Measurements from ENCODE around the gene TRRAP.
A peak's percentile ranks its signal among the peaks of the same experiment; 100 is the strongest.

Gene TRRAP

DNA sequence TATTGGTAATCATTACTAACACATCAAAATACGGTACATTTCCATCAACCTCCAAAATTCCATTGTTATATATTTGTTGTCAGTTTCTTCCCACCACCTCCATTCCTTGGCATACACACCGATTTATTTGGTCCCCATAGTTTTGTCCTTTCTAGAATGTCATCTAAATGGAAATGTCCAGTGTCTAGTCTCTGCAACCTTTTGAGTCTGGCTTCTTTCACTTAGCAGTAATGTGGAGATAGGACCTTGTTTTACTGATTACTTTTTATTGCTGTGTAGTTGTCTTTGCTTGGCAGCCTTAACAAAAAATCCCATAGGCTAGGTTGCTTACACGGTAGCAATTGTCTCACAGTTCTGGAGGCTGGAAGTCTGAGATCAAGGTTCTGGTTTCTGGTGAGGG is 22.5 kb downstream of the TRRAP start:
- no peak for DNase-seq (ENCODE audit: low spot score)

DNA sequence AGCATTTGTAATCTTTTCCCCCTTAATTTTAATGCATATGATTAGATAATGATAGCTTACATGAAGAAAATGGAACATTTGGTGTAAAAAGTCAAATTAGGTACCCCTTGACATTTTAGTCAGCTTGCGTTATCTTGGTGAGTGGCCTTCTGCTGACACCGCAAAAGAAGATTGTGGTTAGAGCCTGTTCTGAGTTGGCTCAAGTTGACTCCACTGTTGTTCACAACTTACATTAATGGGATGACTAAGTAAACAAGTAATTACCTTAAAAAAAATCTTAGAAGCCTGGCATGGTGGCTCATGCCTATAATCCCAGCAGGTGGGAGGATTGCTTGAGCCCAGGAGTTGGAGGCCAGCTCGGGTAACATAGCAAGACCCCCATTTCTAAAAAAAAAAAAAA is 24.2 kb downstream of the TRRAP start:
- DNase-seq (ENCODE audit: low spot score) = no peak

DNA sequence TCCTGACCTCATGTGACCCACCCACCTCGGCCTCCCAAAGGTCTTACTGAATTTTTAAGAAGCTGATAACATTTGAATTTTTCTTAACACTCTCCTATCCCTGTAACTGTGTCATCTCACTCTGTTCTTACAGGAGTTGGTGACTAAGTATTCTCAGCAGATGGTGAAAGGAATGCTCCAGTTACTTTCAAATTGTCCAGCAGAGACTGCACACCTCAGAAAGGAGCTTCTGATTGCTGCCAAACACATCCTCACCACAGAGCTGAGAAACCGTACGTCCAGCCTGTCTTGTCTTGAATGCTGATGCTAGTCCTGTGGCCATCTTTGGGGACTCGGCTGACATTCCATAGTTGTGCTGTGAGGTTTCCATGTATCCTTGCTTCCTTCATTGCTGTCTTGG is 24.9 kb downstream of the TRRAP start:
- DNase-seq (ENCODE audit: low spot score) = no peak

DNA sequence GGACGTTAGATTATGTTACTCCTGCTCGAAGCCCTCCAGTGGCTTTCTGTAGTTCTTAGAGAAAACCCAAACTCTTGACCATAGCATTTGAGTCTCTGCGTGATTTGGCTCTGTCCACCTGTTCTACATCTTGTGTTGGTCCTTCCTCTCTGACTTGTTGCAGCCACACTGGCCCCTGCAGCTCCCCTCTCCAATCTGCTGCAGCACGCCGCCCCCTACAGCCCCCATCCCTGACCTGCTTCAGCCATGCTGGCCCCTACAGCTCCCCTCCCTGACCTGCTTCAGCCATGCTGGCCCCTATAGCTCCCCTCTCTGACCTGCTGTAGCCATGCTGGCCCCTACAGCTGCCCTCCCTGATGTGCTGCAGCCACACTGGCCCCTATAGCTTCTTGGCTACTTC is 29.2 kb downstream of the TRRAP start:
- no peak for DNase-seq (ENCODE audit: low spot score)

DNA sequence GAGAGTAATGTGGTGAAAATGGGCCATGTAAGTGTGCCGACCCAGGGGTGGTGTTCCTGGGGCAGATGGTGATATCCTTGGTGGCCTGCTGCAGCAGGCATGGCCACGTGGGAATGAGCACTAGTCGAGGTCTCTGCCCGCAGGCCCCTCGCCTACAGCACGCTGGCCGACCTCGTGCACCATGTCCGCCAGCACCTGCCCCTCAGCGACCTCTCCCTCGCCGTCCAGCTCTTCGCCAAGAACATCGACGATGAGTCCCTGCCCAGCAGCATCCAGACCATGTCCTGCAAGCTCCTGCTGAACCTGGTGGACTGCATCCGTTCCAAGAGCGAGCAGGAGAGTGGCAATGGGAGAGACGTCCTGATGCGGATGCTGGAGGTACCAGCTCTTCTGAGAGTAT is 30.3 kb downstream of the TRRAP start:
- DNase-seq (ENCODE audit: low spot score) = no peak

DNA sequence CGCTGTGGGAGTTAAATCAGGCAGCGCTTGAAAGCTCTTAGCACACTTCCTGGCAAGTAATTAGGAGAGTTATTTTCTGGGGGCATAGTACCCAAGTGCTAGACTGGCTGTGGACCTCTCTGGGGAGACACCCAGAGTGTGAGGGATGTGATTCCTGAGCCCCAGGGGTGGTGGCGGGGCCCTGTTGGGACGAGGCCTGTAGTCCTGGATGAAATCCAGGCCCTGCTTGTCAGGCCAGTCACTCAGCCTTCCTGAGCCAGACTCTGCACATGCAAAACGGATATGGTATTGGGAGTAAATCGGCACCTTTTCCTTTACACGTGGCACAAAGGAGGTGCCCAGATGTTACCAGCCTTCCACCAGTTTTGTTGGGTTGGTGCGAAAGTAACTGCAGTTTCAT is 31.2 kb downstream of the TRRAP start:
- DNase-seq (ENCODE audit: low spot score) = no peak

DNA sequence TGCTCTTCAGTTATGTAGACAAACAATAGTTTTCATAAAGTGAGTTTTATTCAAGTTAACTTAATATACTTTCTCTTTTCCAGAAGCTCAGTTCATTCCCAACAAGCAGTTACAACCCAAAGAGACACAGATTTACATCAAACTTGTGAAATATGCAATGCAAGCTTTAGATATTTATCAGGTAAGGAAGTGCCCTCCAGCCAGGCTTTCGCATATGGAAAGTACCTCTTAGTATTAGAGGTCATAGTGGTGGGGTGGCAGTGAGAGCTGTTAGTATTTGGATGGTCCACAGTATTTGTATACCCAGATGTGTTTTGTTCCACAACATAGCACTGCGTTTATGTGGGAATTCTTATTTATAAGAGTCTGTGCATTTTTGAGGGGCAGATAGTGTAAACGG is 32.1 kb downstream of the TRRAP start:
- no peak for DNase-seq (ENCODE audit: low spot score)

DNA sequence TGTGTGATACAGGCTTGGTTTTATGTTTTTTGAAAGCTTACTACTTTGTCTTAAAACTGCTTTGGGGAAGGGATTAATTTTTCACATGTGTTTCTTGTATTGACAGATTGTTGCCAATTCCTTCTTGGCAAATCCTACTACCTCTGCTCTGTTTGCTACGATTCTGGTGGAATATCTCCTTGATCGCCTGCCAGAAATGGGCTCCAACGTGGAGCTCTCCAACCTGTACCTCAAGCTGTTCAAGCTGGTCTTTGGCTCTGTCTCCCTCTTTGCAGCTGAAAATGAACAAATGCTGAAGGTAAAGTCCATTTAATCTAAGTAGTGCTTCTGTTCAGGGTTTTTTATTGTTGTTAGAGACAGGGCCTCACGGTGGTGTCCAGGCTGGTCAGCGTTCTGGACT is 33.6 kb downstream of the TRRAP start:
- no peak for DNase-seq (ENCODE audit: low spot score)

DNA sequence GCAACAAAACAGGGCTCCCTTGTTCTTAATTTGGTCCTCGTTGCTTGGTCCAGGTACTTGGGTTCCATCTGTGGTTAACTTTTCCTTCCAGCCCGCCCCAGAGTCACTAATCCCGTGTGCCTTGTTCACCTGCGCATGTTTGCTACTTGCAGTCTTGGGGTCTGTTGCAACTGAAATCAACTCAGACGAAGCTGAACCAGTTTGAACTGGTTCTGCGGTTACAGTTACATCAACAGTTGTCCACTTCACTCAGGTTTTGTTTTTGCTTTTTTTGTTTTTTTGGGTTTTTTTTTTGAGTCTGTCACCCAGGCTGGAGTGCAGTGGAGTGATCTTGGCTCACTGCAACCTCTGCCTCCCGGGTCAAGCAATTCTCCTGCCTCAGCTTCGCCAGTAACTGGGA is 34.7 kb downstream of the TRRAP start:
- DNase-seq (ENCODE audit: low spot score) = no peak

DNA sequence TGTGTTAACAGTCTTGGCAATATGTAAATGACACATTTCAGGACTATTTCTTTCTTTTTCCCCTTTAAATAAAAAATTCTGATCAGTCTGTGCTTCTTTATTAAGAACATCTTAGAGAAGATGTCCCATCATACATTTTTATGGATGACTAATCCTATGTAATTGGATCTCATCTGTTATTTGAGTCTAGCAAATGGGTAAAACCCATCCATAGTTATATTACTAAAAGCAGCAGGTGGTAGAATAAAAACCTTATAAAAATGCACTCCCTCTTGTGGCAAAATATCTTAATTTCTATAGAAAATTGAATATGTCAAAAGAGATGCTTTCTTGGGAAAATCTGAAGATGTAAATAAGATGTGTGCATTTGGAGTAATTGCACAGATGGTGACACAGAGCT is 35.3 kb downstream of the TRRAP start:
- no peak for DNase-seq (ENCODE audit: low spot score)

DNA sequence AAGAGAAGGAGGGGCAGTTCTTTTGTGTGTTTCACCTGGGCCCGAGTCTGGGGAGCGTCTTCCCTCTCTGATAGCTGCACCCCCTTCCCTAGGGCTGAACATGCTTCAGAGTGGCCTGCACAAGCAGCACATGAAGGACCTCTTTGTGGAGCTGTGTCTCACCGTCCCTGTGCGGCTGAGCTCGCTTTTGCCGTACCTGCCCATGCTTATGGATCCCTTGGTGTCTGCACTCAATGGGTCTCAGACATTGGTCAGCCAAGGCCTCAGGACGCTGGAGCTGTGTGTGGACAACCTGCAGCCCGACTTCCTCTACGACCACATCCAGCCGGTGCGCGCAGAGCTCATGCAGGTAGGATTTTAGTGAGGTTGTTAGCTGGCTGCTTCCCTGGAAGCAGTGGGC is 39.0 kb downstream of the TRRAP start:
- DNase-seq (ENCODE audit: low spot score) = no peak

DNA sequence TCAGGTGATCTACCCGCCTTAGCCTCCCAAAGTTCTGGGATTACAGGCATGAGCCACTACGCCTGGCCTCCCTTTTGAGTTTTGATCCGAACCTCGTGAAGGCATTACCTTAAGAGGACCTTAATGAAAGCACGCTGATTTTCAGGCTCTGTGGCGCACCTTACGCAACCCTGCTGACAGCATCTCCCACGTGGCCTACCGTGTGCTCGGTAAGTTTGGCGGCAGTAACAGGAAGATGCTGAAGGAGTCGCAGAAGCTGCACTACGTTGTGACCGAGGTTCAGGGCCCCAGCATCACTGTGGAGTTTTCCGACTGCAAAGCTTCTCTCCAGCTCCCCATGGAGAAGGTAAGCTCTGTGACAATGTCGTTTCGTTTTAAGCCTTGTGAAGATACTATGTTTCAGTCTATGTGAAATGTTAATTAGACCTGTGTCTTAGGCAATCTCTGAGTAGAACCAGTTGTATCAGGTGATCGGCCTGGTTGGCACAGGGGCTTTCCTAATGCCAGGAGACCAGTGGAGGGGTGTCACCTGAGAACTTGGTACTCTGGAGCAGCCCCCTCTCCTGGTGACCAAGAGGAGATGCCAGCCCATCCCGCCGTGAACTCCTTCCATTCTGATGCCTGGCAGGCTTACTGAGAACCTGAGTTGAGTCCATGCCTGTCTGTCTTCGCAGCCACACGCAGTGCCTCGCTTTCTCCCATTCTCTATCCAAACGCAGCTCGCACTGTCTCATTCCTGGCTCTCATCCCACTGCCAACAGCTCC is 43.5 kb downstream of the TRRAP start:
- no peak for DNase-seq (ENCODE audit: low spot score)

DNA sequence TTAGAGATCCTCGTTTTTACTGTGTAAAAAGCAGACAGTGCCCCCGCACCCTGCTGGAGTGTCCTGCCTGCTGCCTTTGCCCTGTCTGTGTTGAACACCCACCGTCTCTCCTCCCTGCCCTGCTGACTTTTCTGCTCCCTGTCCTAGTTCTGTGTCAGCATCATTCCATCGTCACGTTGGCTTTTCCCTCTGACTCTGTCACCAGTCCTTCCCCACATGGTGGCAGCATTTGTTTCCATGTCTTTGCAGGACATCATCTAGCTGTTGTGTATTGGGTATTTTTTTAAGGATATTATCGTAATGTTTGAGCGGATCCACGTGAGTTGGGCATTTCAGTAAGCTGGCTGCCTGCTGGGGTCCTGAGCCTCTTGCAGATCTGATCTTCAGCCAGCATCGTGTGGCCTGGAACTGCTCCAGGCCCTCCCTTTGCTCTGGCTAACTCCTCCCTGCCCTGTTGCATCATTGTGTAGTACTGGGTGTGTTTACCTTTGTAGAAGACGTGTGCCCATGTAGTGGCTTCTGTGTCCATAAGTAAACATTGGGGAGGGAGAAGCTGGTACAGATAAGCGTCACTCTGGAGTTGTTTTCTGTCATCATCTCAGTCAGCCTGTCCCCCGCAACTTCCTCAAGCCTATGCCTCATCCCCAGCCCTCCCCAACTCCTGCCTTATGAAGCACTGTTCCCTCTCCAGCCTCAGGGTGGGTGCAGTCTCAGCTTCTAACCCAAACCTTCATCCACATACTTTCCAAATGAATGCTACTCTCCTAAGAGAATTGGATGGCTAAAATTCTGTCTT is 44.3 kb downstream of the TRRAP start:
- no peak for DNase-seq (ENCODE audit: low spot score)

DNA sequence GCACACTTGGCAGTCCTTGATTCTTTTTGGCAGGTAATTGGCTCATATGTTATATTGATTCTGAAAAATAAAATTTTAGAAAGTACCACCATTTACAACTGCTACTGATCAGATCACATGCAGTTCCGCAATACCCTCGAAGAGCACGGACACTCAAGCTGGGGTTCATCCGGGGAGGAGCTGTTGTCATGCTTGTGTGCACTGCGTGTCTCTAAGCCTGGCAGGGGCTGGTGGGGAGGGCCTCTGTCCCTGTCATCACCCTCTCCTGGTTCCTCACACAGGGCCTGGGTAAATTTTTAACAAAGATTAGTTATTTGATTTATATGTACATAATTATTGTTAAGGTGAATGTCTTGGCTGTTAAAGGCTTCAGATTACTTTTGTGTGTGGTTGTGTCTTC is 45.2 kb downstream of the TRRAP start:
- DNase-seq (ENCODE audit: low spot score) = no peak

DNA sequence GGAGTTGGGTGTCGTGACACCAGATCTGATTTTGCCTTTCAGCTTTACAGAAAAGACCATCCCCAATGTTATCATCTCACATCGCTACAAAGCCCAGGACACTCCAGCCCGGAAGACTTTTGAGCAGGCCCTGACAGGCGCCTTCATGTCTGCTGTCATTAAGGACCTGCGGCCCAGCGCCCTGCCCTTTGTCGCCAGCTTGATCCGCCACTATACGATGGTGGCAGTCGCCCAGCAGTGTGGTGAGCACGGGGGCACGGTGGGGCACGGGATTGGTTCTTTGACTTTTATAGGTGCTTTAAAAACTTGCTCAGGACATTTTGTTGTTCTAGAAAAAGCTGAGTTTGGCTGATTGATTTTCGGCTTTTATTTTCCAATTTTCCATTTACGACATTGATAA is 48.8 kb downstream of the TRRAP start:
- DNase-seq (ENCODE audit: low spot score) = no peak

DNA sequence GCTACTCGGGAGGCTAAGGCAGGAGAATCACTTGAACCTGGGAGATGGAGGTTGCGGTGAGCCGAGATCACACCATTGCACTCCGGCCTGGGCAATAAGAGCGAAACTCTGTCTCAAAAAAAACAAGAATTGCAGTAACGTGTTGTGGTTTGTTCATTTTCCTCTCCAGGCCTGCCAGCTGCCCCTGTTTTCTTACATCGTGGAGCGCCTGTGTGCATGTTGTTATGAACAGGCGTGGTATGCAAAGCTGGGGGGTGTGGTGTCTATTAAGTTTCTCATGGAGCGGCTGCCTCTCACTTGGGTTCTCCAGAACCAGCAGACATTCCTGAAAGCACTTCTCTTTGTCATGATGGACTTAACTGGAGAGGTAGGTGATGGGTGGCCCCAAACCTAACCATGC is 52.1 kb downstream of the TRRAP start:
- no peak for DNase-seq (ENCODE audit: low spot score)

DNA sequence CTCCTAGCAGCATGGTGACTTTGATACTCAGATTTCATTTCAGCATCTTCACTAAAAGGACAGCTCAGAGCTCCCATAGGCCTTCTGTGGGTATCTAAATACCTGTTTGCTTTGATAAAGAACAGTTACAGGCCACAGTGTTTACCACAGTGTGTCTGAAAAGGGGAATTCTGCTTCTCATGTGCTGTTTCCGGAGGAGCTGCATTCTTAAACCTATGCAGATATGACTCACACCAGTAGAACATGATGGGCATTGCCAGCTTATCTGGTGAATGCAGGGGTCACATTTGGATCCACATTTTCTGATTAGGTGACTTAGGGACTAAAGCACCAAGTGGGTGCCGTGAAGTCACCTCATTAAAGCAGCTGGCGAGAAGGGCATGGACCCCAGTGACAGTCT is 52.6 kb downstream of the TRRAP start:
- no peak for DNase-seq (ENCODE audit: low spot score)

DNA sequence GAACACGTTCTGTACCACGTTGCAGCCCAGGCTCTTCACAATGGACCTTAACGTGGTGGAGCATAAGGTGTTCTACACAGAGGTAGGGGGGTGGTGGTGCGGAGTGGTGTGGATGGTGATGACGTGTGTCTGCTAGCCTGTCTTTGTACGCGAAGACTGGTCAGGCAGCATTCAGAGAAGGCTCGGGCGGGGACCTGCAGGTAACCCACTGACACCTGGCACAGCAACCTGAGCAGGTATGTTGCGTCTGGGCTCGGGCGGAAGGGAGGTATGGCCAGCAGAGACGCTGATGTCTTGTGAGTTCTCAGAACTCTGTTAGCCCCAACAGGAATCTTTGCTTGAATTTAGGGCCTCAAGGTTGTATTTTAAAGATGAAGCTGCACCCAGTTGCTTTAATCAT is 55.0 kb downstream of the TRRAP start:
- no peak for DNase-seq (ENCODE audit: low spot score)

DNA sequence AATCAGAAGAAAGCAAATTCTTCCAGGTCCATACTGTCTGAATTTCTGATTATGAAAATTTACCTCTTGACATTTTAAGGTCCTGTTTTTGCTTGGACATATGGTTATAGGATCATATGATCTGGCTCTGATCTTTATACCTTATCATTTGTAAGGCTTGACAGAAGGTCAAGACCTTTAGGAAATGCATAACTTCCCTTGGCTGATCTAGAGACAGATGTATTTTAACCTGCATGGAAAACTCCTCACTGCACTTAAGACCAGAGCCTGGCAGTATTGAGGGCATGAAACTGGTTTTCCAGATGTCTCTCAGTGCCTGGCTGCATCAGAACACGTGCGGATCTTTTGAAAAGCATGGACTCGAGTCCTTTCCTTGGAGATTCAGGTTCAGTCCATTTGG is 55.9 kb downstream of the TRRAP start:
- DNase-seq (ENCODE audit: low spot score) = peak; percentile 7

DNA sequence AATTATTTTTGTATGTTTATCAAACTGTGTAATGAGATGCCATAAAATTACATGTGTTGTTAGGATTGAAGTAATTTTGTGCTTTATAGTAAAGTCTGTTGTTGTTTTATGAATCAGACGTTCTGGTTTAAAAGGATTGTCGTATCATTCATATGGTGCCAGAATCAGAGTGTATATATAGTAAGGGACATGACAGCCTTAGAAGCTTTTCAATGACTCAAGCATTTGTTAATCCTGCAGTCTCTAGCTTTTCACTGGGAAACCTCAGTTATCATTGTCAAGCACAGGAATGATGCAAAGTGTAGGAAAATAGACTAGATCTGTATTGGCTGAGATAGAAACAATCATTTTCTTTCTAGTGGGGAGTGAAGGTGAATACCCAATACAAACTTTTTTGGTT is 57.5 kb downstream of the TRRAP start:
- no peak for DNase-seq (ENCODE audit: low spot score)

DNA sequence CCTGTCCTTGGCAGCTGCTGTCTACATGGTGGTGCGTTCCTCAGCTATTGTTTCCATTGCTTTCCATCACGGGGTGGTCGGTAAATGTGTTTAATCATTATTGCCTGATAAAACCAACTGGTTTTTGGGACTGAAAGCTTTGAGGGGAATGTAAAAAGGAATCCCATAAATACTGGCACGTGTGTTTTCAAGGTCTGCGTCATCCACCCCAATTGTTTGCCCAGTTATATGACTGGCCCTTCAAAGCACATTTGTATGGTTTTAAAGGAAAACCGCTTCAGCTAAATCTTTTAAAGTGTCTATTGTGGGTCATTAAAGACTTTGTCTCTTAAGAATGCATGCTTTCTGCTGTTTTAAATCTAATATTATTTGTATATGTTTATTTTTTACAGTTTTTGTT is 65.0 kb downstream of the TRRAP start:
- no peak for DNase-seq (ENCODE audit: low spot score)

DNA sequence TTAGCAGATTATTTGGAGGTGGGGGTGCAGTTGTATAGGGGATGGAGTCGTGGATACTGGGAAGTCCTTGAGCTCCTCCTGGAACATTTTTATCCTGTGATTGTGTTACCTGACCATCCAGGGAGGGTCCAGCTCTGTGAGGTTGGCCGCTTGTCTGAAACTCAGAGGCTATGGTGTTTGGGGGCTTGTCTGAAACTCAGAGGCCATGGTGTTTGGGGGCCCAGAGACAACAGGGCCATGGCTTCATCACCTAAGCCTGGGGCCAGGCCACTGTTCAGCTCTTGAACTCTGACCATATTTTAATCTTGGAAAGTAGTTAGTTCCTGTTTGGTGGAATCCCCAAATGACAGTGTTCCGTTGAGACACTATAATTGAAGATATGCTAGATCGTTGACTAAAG is 66.1 kb downstream of the TRRAP start:
- DNase-seq (ENCODE audit: low spot score) = no peak

DNA sequence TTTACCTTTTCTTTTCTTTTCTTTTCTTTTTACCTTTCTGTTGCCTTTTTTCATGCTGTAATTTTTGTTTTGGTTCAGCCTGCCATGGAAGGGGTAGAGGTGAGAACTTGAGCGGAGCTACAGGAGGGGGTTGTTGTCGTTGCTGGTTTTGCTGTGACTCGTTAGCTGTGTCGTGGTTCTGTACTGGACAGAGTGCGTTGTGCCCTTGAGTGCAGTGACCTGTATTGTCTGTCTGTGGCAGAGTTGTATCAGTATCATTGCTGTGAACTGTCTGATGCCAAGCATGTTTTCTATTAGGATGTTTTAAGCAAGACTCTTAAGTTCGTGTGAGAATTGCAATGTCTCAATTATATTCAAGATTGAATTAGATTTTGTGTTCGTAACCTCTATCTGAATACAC is 67.5 kb downstream of the TRRAP start:
- no peak for DNase-seq (ENCODE audit: low spot score)

DNA sequence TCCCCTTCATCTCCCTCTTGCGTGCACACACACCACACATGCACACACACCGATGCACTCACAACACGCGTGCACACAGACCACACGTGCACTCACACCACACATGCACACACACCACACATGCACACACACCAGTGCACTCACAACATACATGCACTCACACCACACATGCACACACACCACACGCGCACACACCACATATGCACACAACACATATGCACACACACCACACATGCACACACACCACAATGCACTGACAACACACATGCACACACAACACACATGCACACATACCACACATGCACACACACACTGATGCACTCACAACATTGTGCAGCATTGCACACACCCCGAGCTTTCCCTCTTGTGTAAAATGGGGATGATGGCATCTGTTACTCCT is 68.1 kb downstream of the TRRAP start:
- no peak for DNase-seq (ENCODE audit: low spot score)
